ENCODE results near the gene EMP2.

Gene EMP2

GRCh38 chr16:10609402-10609774, 29.0 kb upstream of the EMP2 start:
- no peak for DNase-seq

GRCh38 chr16:10608687-10609401, 28.4 kb upstream of the EMP2 start:
- no peak for DNase-seq

- no peak for DNase-seq
Measured at GRCh38 chr16:10607157-10607556, 26.8 kb upstream of the EMP2 start.

- DNase-seq: no peak
Measured at GRCh38 chr16:10606607-10607006, 26.2 kb upstream of the EMP2 start.

- no peak for DNase-seq
Measured at GRCh38 chr16:10605636-10606035, 25.2 kb upstream of the EMP2 start.

- no peak for DNase-seq
Measured at GRCh38 chr16:10601444-10602408, 21.3 kb upstream of the EMP2 start.

GRCh38 chr16:10600782-10601443, 20.5 kb upstream of the EMP2 start:
- DNase-seq: no peak

GRCh38 chr16:10599626-10600025, 19.2 kb upstream of the EMP2 start:
- DNase-seq: no peak

GRCh38 chr16:10598157-10598556, 17.8 kb upstream of the EMP2 start:
- no peak for DNase-seq

GRCh38 chr16:10597187-10597601, 16.8 kb upstream of the EMP2 start:
- no peak for DNase-seq

GRCh38 chr16:10594312-10594950, 14.0 kb upstream of the EMP2 start:
- no peak for DNase-seq

GRCh38 chr16:10592611-10593010, 12.2 kb upstream of the EMP2 start:
- no peak for DNase-seq

GRCh38 chr16:10590342-10590741, 9.9 kb upstream of the EMP2 start:
- no peak for DNase-seq

GRCh38 chr16:10589109-10589508, 8.7 kb upstream of the EMP2 start:
- DNase-seq: no peak

GRCh38 chr16:10587622-10588021, 7.2 kb upstream of the EMP2 start:
- no peak for DNase-seq

- DNase-seq: no peak
Measured at GRCh38 chr16:10584981-10585438, 4.6 kb upstream of the EMP2 start.

GRCh38 chr16:10583269-10583668, 2.9 kb upstream of the EMP2 start:
- DNase-seq: no peak

- DNase-seq: no peak
Measured at GRCh38 chr16:10581507-10581906, 1.1 kb upstream of the EMP2 start.

- DNase-seq: no peak
Measured at GRCh38 chr16:10580883-10581247, 467 bp upstream of the EMP2 start.

GRCh38 chr16:10579575-10579964, 828 bp downstream of the EMP2 start:
- DNase-seq: no peak

- DNase-seq: no peak
Measured at GRCh38 chr16:10578474-10579316, 1.7 kb downstream of the EMP2 start.
